Measurements from ENCODE around the gene CATSPERB. TPM values are rescaled to one million over a fixed set of nuclear protein-coding genes. Genes with fewer than 3 reads are reported as not detected.

CATSPERB gene
- total and polyA plus RNA-seq, 2 donors (not counting 3 experiments of a cell fraction or from before 2014, with no cell fraction given), result not detected

GRCh38 chr14:91693346-91693745 lies 38.5 kb downstream of the CATSPERB start:
- no peaks in the 10 kb centered on the region for H3K9me3 ChIP-seq (replicated peaks; ENCODE audit: control insufficient read depth, insufficient read depth, low read length)
- ChIA-PET POLR2A (no interaction called here), CTCF (no interaction called here)
- no peaks in the 10 kb centered on the region for H3K27me3 ChIP-seq (ENCODE audit: control insufficient read depth in 2 of 2, insufficient read depth in 2 of 2, low read length in 2 of 2)
- intact Hi-C loops (cut with micrococcal nuclease) (no loop called here), dilution Hi-C loops (cut with MboI; ENCODE audit: extremely low pct_ligation_motif_present, low sequenced_read_pairs) (no loop called here)
- H3K79me2 ChIP-seq (ENCODE audit: control insufficient read depth, insufficient read depth, low read length), result no peaks in the 10 kb centered on the region
- no peaks in the 10 kb centered on the region for H3K36me3 ChIP-seq (ENCODE audit: control insufficient read depth in 2 of 2, extremely low read depth in 1 of 2, insufficient read depth in 2 of 2, low read length in 2 of 2)
- no peak for DNase-seq (ENCODE audit: low read depth, low spot score)
- H4K20me1 ChIP-seq (replicated peaks; ENCODE audit: control insufficient read depth, extremely low read depth, insufficient read depth, low read length), result no peaks in the 10 kb centered on the region
- H3K27ac ChIP-seq (ENCODE audit: insufficient read depth, low read depth, low read length), result no peak overlapping the region
- no peak for FAIRE-seq
- H3K9ac ChIP-seq (replicated peaks; ENCODE audit: extremely low read depth, insufficient read depth, low read length), result no peak overlapping the region
- H3K4me1 ChIP-seq (ENCODE audit: control insufficient read depth, extremely low read depth, insufficient read depth, low read length), result no peaks in the 10 kb centered on the region
- H3K9me1 ChIP-seq (replicated peaks; ENCODE audit: control insufficient read depth, extremely low read depth, insufficient read depth, low read length), result no peaks in the 10 kb centered on the region
- H2AFZ ChIP-seq (ENCODE audit: low read depth, low read length), result no peak overlapping the region
- no peak overlapping the region for H3K4me3 ChIP-seq (replicated peaks in 1 of 3; ENCODE audit: insufficient read depth in 1 of 3, low read depth in 1 of 3, low read length in 3 of 3)
- no peak overlapping the region for H3K4me2 ChIP-seq (ENCODE audit: insufficient read depth, low read length)
- TF ChIP-seq POLR2AphosphoS5 (IDR thresholded peaks at IDR 0.05; ENCODE audit: insufficient read depth, low read depth, low read length), result no peak
- BruUV-seq (replicated peaks), result no TSS peak

DNA sequence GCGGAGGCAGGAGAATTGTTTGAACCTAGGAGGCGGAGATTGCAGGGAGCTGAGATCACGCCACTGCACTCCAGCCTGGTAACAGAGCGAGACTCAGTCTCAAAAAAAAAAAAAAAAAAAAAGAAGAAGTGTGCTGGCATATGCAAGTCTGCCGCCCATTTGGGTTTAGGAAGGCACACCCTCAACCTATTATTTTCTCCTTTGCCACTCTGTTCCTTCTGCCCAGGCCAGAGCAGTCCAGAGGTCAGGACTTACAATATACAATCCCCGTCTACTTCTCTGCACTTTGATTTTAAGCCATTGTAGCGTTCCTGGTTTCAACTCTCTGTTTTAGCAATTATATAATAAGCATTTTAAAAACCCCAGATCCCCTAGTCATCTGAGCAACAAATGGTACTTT lies 39.8 kb downstream of the CATSPERB start:
- FAIRE-seq, result no peak
- Histone ChIP-seq H3K9me1 (replicated peaks; ENCODE audit: control insufficient read depth, extremely low read depth, insufficient read depth, low read length) (no peaks in the 10 kb centered on the region), H3K4me1 (ENCODE audit: control insufficient read depth, extremely low read depth, insufficient read depth, low read length) (no peaks in the 10 kb centered on the region), H3K4me3 (replicated peaks in 1 of 3; ENCODE audit: insufficient read depth in 1 of 3, low read depth in 1 of 3, low read length in 3 of 3) (no peak overlapping the region), H3K9me3 (replicated peaks; ENCODE audit: control insufficient read depth, insufficient read depth, low read length) (no peaks in the 10 kb centered on the region), H3K9ac (replicated peaks; ENCODE audit: extremely low read depth, insufficient read depth, low read length) (no peak overlapping the region), H2AFZ (ENCODE audit: low read depth, low read length) (no peak overlapping the region), H3K36me3 (ENCODE audit: control insufficient read depth in 2 of 2, extremely low read depth in 1 of 2, insufficient read depth in 2 of 2, low read length in 2 of 2) (no peaks in the 10 kb centered on the region), H4K20me1 (replicated peaks; ENCODE audit: control insufficient read depth, extremely low read depth, insufficient read depth, low read length) (no peaks in the 10 kb centered on the region), H3K79me2 (ENCODE audit: control insufficient read depth, insufficient read depth, low read length) (no peaks in the 10 kb centered on the region), H3K27ac (ENCODE audit: insufficient read depth, low read depth, low read length) (no peak overlapping the region), H3K4me2 (ENCODE audit: insufficient read depth, low read length) (no peak overlapping the region), H3K27me3 (ENCODE audit: control insufficient read depth in 2 of 2, insufficient read depth in 2 of 2, low read length in 2 of 2) (no peaks in the 10 kb centered on the region)
- DNase-seq (ENCODE audit: low read depth, low spot score), result no peak
- dilution Hi-C loops (cut with MboI; ENCODE audit: extremely low pct_ligation_motif_present, low sequenced_read_pairs) (no loop called here), intact Hi-C loops (cut with micrococcal nuclease) (no loop called here)
- no peak for TF ChIP-seq GATA2 (IDR thresholded peaks at IDR 0.05; ENCODE audit: insufficient read depth, insufficient read length, low read depth, low read length)
- no peak for TF ChIP-seq MAX (IDR thresholded peaks at IDR 0.05; ENCODE audit: insufficient read depth, insufficient read length)
- no peak for TF ChIP-seq JUN (IDR thresholded peaks at IDR 0.05; ENCODE audit: borderline replicate concordance, insufficient read depth, insufficient read length, low read depth)
- no peak for TF ChIP-seq FOS (IDR thresholded peaks at IDR 0.05; ENCODE audit: borderline replicate concordance, insufficient read depth, low read length)
- no peak for TF ChIP-seq MYC (IDR thresholded peaks at IDR 0.05; ENCODE audit: low read depth, low read length)
- TF ChIP-seq, protein P1, sequence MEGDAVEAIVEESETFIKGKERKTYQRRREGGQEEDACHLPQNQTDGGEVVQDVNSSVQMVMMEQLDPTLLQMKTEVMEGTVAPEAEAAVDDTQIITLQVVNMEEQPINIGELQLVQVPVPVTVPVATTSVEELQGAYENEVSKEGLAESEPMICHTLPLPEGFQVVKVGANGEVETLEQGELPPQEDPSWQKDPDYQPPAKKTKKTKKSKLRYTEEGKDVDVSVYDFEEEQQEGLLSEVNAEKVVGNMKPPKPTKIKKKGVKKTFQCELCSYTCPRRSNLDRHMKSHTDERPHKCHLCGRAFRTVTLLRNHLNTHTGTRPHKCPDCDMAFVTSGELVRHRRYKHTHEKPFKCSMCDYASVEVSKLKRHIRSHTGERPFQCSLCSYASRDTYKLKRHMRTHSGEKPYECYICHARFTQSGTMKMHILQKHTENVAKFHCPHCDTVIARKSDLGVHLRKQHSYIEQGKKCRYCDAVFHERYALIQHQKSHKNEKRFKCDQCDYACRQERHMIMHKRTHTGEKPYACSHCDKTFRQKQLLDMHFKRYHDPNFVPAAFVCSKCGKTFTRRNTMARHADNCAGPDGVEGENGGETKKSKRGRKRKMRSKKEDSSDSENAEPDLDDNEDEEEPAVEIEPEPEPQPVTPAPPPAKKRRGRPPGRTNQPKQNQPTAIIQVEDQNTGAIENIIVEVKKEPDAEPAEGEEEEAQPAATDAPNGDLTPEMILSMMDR (IDR thresholded peaks at IDR 0.05; ENCODE audit: extremely low read depth in 1 of 2, insufficient read depth in 1 of 2, low read depth in 1 of 2, low read length in 2 of 2), result no peak
- no peak for TF ChIP-seq POLR2A (IDR thresholded peaks at IDR 0.05; ENCODE audit: low read depth, low read length)
- no peak for TF ChIP-seq EZH2 (IDR thresholded peaks at IDR 0.05; ENCODE audit: borderline replicate concordance, low read depth, low read length, severe bottlenecking)
- TF ChIP-seq POLR2AphosphoS5 (IDR thresholded peaks at IDR 0.05; ENCODE audit: insufficient read depth, low read depth, low read length), result no peak
- POLR2A ChIA-PET, result no interaction called here
- no TSS peak for BruUV-seq (replicated peaks)
- CTCF ChIA-PET, result no interaction called here

All from endothelial cell of umbilical vein (primary cell).